Right ventricle myocardium inferior (tissue), 1 donor: ENCODE measurements around the gene AKR1C1. TPM values are rescaled to one million over a fixed set of nuclear protein-coding genes. Genes with fewer than 3 reads are reported as not detected.
A peak's percentile ranks its signal among the peaks of the same experiment; 100 is the strongest.
"Not testable (repeated sequence)": the region's sequence is repeated elsewhere in the genome, so short reads cannot be mapped to it uniquely, and the experiment has no call there.

Experiments
- ATAC-seq: fragments of 200-7000 bp; cut with Tn5 transposase; one replicate; pipeline ENCODE4 v1.9.1; 2020; ENCODE audit warnings: mild to moderate bottlenecking, moderate library complexity
- DNase-seq: peaks from one replicate; pipeline ENCODE4 v3.0.0; 2021; ENCODE audit errors: missing footprints
- intact Hi-C: fragments of 100-400 bp; cut with DNase I; formaldehyde crosslinking; loops from one replicate; pipeline ENCODE4 v1.11.0; 2022
- total RNA-seq: library from RNA; stranded (reverse); fragmentation: NEBNext Ultra II Directional; extraction: Animal tissue kit (Norgen Biotek cat#: 25700); gene quantifications from one replicate; pipeline ENCODE4 v1.2.1, GENCODE V29; 2021
- donor health status: DM: no; HTN: yes; CAD: no; lungs with severe emphysema.

Gene AKR1C1
- total RNA-seq, 1 donor from 2014 or later, result 39.6 TPM

GRCh38 chr10:4945766-4946717 lies 17.2 kb upstream of the AKR1C1 start:
- ATAC-seq (no peak), DNase-seq (no peak)
- intact Hi-C loops, result loop anchor here (5.0 kb wide), 2 partner anchors 79 to 94 kb away; no protein-coding TSS in a partner anchor

- DNase-seq, result no peak
- intact Hi-C loops, result loop anchor here (5.0 kb wide), 2 partner anchors 80 to 95 kb away; no protein-coding TSS in a partner anchor
- no peak for ATAC-seq
Observed at GRCh38 chr10:4947039-4947634, 16.1 kb upstream of the AKR1C1 start.

- intact Hi-C loops, result loop anchor here (5.0 kb wide), 2 partner anchors 81 to 96 kb away; no protein-coding TSS in a partner anchor
- no peak for DNase-seq
- ATAC-seq, result peak; percentile 93
Observed at GRCh38 chr10:4947635-4948596, 15.3 kb upstream of the AKR1C1 start.

- intact Hi-C loops, ATAC-seq, DNase-seq: not testable (repeated sequence)
Observed at GRCh38 chr10:4951512-4952162, 11.6 kb upstream of the AKR1C1 start.

- no peak for ATAC-seq
- intact Hi-C loops, result no loop called here
- no peak for DNase-seq
Observed at GRCh38 chr10:4953405-4953804, 9.8 kb upstream of the AKR1C1 start.

GRCh38 chr10:4956088-4956487 lies 7.1 kb upstream of the AKR1C1 start:
- intact Hi-C loops, ATAC-seq, DNase-seq: not testable (repeated sequence)

- DNase-seq, intact Hi-C loops, ATAC-seq: not testable (repeated sequence)
Observed at GRCh38 chr10:4956955-4957645, 6.1 kb upstream of the AKR1C1 start.

- ATAC-seq, intact Hi-C loops: not testable (repeated sequence)
Observed at GRCh38 chr10:4961558-4961957, 1.7 kb upstream of the AKR1C1 start.

GRCh38 chr10:4962308-4962707 lies 907 bp upstream of the AKR1C1 start:
- DNase-seq, ATAC-seq, intact Hi-C loops: not testable (repeated sequence)

More at GRCh38 chr10:4961558-4961957, 1.7 kb upstream of the AKR1C1 start:
- not testable (repeated sequence) for DNase-seq

GRCh38 chr10:4963815-4964154 lies 570 bp downstream of the AKR1C1 start:
- ATAC-seq, intact Hi-C loops, DNase-seq: not testable (repeated sequence)

GRCh38 chr10:4965763-4966162 lies 2.5 kb downstream of the AKR1C1 start:
- intact Hi-C loops, DNase-seq, ATAC-seq: not testable (repeated sequence)

GRCh38 chr10:4967189-4967588 lies 4.0 kb downstream of the AKR1C1 start:
- DNase-seq, intact Hi-C loops, ATAC-seq: not testable (repeated sequence)

- ATAC-seq, DNase-seq, intact Hi-C loops: not testable (repeated sequence)
Observed at GRCh38 chr10:4969289-4969688, 6.1 kb downstream of the AKR1C1 start.

GRCh38 chr10:4970362-4970761 lies 7.1 kb downstream of the AKR1C1 start:
- ATAC-seq, intact Hi-C loops, DNase-seq: not testable (repeated sequence)

GRCh38 chr10:4972369-4973142 lies 9.3 kb downstream of the AKR1C1 start:
- intact Hi-C loops, ATAC-seq, DNase-seq: not testable (repeated sequence)

- DNase-seq, ATAC-seq, intact Hi-C loops: not testable (repeated sequence)
Observed at GRCh38 chr10:4973294-4973693, 10.1 kb downstream of the AKR1C1 start.
